GM19238 (cell line): Measurements from ENCODE around the gene NTRK1.
A peak's percentile ranks its signal among the peaks of the same experiment; 100 is the strongest.

ENCODE experiments used
- DNase-seq: peaks from one replicate; pipeline ENCODE4 v3.0.0; 2011; ENCODE audit warnings: low spot score; ENCODE audit not compliant: insufficient read length

Gene NTRK1

GRCh38 chr1:156879876-156880275 lies 19.2 kb downstream of the NTRK1 start:
- no peak for DNase-seq

- no peak for DNase-seq
Measured at GRCh38 chr1:156880473-156880872, 19.8 kb downstream of the NTRK1 start.

GRCh38 chr1:156881101-156881500 lies 20.4 kb downstream of the NTRK1 start:
- no peak for DNase-seq

- DNase-seq, result no peak
Measured at GRCh38 chr1:156881663-156882062, 21.0 kb downstream of the NTRK1 start.

GRCh38 chr1:156882543-156882942 lies 21.9 kb downstream of the NTRK1 start:
- no peak for DNase-seq

GRCh38 chr1:156883919-156884318 lies 23.3 kb downstream of the NTRK1 start:
- DNase-seq, result no peak

- no peak for DNase-seq
Measured at GRCh38 chr1:156884560-156885184, 24.0 kb downstream of the NTRK1 start.

- DNase-seq, result no peak
Measured at GRCh38 chr1:156885314-156885713, 24.6 kb downstream of the NTRK1 start.

- no peak for DNase-seq
Measured at GRCh38 chr1:156885880-156886355, 25.3 kb downstream of the NTRK1 start.

- no peak for DNase-seq
Measured at GRCh38 chr1:156886583-156887281, 26.1 kb downstream of the NTRK1 start.

GRCh38 chr1:156887317-156887716 lies 26.7 kb downstream of the NTRK1 start:
- no peak for DNase-seq

- no peak for DNase-seq
Measured at GRCh38 chr1:156887734-156888133, 27.1 kb downstream of the NTRK1 start.

- DNase-seq, result peak; percentile 66
Measured at GRCh38 chr1:156889802-156890580, 29.3 kb downstream of the NTRK1 start.

- DNase-seq, result peak; percentile 78
Measured at GRCh38 chr1:156892190-156893047, 31.8 kb downstream of the NTRK1 start.

GRCh38 chr1:156893048-156893953 lies 32.6 kb downstream of the NTRK1 start, which contains the start of gene PEAR1:
Gene PEAR1, plus strand, starts transcription at chr1:156893718. Its CDS starts 10,209 bp downstream, at chr1:156903927.
- DNase-seq, result no peak

GRCh38 chr1:156894001-156894400 lies 33.3 kb downstream of the NTRK1 start:
- DNase-seq, result no peak

- DNase-seq, result no peak
Measured at GRCh38 chr1:156894711-156895454, 34.2 kb downstream of the NTRK1 start.

- no peak for DNase-seq
Measured at GRCh38 chr1:156895455-156895812, 34.8 kb downstream of the NTRK1 start.

GRCh38 chr1:156895927-156896326 lies 35.3 kb downstream of the NTRK1 start:
- no peak for DNase-seq
